Thyroid gland (tissue), 4 donors: ENCODE measurements around the gene FTCD.

Source experiments
- CTCF ChIP-seq, 6 experiments: fragments of 200-600 bp in 3 of 6; fragments of 450-650 bp in 3 of 6; sonication (generic) in 3 of 6; IDR thresholded peaks; one replicate each; pipeline ENCODE4 v1.5.1; 2016 to 2019; ENCODE audit warnings: antibody characterized with exemption in 6 of 6, mild to moderate bottlenecking in 2 of 6, inconsistent platforms in 1 of 6, moderate library complexity in 1 of 6
- POLR2A ChIP-seq, 2 donors: fragments of 450-650 bp; IDR thresholded peaks; one replicate each; pipeline ENCODE4 v1.6.1; 2017; ENCODE audit warnings: antibody characterized with exemption in 2 of 2, mild to moderate bottlenecking in 2 of 2, moderate library complexity in 1 of 2

- no peak for TF ChIP-seq CTCF (IDR thresholded peaks at IDR 0.05)
- TF ChIP-seq POLR2A (IDR thresholded peaks at IDR 0.05), result no peak
These were observed 1.0 kb downstream of the FTCD start for GRCh38 chr21:46154155-46154954.
